Epithelial cell of proximal tubule (primary cell): ENCODE data around the gene PAGE4. TPM values are rescaled to one million over a fixed set of nuclear protein-coding genes. Genes with fewer than 3 reads are reported as not detected.

ENCODE experiments used
- DNase-seq: peaks from one replicate; pipeline ENCODE4 v3.0.0-alpha.2; 2011; ENCODE audit warnings: low read depth
- H3K4me3 ChIP-seq: 2 replicates; pipeline ENCODE4 v1.5.1; 2011; ENCODE audit warnings: low read depth, mild to moderate bottlenecking, low read length
- total RNA-seq: library from RNA; depleted of rRNA; stranded (reverse); fragments of >200 nt; gene quantifications from 2 replicates; pipeline ENCODE4 v1.2.3, GENCODE V29; 2015
- TF ChIP-seq, protein P1 (sequence below): conservative IDR thresholded peaks from 2 replicates; pipeline ENCODE4 v1.5.1; 2012; ENCODE audit warnings: low read depth, mild to moderate bottlenecking, low read length

PAGE4 gene
- not detected in 2 replicates for total RNA-seq

- TF ChIP-seq, protein P1, sequence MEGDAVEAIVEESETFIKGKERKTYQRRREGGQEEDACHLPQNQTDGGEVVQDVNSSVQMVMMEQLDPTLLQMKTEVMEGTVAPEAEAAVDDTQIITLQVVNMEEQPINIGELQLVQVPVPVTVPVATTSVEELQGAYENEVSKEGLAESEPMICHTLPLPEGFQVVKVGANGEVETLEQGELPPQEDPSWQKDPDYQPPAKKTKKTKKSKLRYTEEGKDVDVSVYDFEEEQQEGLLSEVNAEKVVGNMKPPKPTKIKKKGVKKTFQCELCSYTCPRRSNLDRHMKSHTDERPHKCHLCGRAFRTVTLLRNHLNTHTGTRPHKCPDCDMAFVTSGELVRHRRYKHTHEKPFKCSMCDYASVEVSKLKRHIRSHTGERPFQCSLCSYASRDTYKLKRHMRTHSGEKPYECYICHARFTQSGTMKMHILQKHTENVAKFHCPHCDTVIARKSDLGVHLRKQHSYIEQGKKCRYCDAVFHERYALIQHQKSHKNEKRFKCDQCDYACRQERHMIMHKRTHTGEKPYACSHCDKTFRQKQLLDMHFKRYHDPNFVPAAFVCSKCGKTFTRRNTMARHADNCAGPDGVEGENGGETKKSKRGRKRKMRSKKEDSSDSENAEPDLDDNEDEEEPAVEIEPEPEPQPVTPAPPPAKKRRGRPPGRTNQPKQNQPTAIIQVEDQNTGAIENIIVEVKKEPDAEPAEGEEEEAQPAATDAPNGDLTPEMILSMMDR, result no peak
- DNase-seq, result no peak
- no peak within 1 kb of the TSS for H3K4me3 ChIP-seq
Measured at GRCh38 chrX:49829016-49829415, at the start of gene PAGE4. Gene PAGE4 (plus strand): TSS chrX:49829303. CDS start chrX:49830429, 1,126 bp downstream.

DNA sequence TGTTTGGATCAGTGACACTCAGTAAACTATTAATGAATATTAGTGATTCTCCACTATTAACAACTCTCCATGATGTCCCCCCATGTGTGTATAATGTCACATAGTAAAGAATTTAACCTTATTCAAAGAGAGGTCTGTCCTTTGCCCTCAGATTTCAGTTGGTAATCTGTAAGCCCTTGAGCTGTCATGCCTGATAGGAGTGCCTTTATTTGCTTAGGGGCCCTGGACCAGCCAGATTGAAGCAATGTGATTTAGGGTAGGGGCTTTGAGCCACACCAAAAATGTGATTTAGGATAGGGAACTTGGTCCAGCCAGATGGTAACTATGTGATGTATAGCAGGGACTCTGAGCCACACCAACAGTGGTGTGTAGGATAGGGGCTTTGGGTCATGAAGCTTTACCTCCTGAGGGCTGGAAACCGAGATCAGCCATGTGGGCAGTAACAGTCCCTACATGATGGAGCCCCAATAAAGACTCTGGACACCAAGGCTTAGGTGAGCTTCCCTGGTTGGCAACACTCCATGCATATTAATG, 44.3 kb upstream of the PAGE4 start:
- H3K4me3 ChIP-seq, result no peak overlapping the region
- DNase-seq, result no peak
- TF ChIP-seq, protein P1, result no peak

DNA sequence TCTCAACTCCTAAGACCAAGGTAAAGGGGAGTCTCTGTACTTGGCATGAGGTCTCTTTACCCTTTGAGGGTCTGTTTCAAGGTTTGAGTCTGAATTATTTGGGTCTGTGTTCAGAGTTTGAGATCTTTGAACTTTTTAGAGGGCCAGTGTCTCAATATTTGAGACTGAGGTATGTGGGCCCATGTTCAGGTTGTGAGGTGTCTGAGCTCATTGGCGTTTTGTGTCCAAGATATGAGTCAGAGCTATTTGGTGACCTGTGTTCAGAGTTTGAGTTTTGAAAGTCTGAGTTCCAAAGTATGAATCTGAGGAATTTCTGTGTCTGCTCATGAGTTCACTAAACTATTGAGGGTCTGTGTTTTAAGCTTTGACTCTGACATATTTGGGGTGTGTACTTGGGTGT, 36.7 kb upstream of the PAGE4 start:
- no peak for DNase-seq
- TF ChIP-seq, protein P1, result no peak
- H3K4me3 ChIP-seq, result no peak overlapping the region

GRCh38 chrX:49793686-49794085, 35.4 kb upstream of the PAGE4 start:
- no peak overlapping the region for H3K4me3 ChIP-seq
- no peak for DNase-seq
- TF ChIP-seq, protein P1, result no peak

GRCh38 chrX:49799828-49800227, 29.3 kb upstream of the PAGE4 start:
- H3K4me3 ChIP-seq, result no peak overlapping the region
- TF ChIP-seq, protein P1, result no peak
- DNase-seq, result no peak

- no peak for DNase-seq
- TF ChIP-seq, protein P1, result no peak
- no peak overlapping the region for H3K4me3 ChIP-seq
Measured at GRCh38 chrX:49809891-49810632, 19.0 kb upstream of the PAGE4 start.

- TF ChIP-seq, protein P1, result no peak
- H3K4me3 ChIP-seq, result no peak overlapping the region
- DNase-seq, result no peak
Measured at GRCh38 chrX:49812177-49812576, 16.9 kb upstream of the PAGE4 start.
